ENCODE results near the gene TULP4.
A peak's percentile ranks its signal among the peaks of the same experiment; 100 is the strongest.
"Not testable (repeated sequence)": the region's sequence is repeated elsewhere in the genome, so short reads cannot be mapped to it uniquely, and the experiment has no call there.

Gene TULP4

GRCh38 chr6:158507174-158507573, 194.9 kb downstream of the TULP4 start:
- DNase-seq, result no peak

- DNase-seq, result no peak
These were observed 196.2 kb downstream of the TULP4 start for GRCh38 chr6:158508450-158508849.

GRCh38 chr6:158509465-158509864, 197.2 kb downstream of the TULP4 start:
- DNase-seq, result no peak

- no peak for DNase-seq
These were observed 200.5 kb downstream of the TULP4 start for GRCh38 chr6:158512809-158513208.

- DNase-seq, result peak in 1 of 5 donors; percentile 13
These were observed 201.9 kb downstream of the TULP4 start for GRCh38 chr6:158514176-158514575.

GRCh38 chr6:158514991-158515390, 202.7 kb downstream of the TULP4 start:
- DNase-seq, result no peak

GRCh38 chr6:158516098-158516497, 203.8 kb downstream of the TULP4 start:
- no peak for DNase-seq

- no peak for DNase-seq
These were observed 204.8 kb downstream of the TULP4 start for GRCh38 chr6:158517038-158517437.

GRCh38 chr6:158517581-158517980, 205.3 kb downstream of the TULP4 start:
- DNase-seq, result peak in 1 of 5 donors; percentile 9

- peak in 3 of 5 donors; percentile 21 to 78 (median 35) for DNase-seq
These were observed 206.2 kb downstream of the TULP4 start for GRCh38 chr6:158518191-158519127.

- no peak for DNase-seq
These were observed 207.0 kb downstream of the TULP4 start for GRCh38 chr6:158519300-158519699.

- no peak for DNase-seq
These were observed 207.5 kb downstream of the TULP4 start for GRCh38 chr6:158519761-158520160.

- not testable (repeated sequence) for DNase-seq
These were observed 208.7 kb downstream of the TULP4 start for GRCh38 chr6:158520975-158521374.

- no peak for DNase-seq
These were observed 209.5 kb downstream of the TULP4 start for GRCh38 chr6:158521759-158522158.

- DNase-seq, result no peak
These were observed 210.4 kb downstream of the TULP4 start for GRCh38 chr6:158522616-158523015.

GRCh38 chr6:158524311-158524710, 212.0 kb downstream of the TULP4 start:
- no peak for DNase-seq

GRCh38 chr6:158527858-158528257, 215.6 kb downstream of the TULP4 start:
- not testable (repeated sequence) for DNase-seq

GRCh38 chr6:158528826-158529225, 216.6 kb downstream of the TULP4 start:
- DNase-seq, result no peak

GRCh38 chr6:158529629-158530028, 217.4 kb downstream of the TULP4 start:
- no peak for DNase-seq

- no peak for DNase-seq
These were observed 219.3 kb downstream of the TULP4 start for GRCh38 chr6:158531566-158531965.

GRCh38 chr6:158531970-158532369, 219.7 kb downstream of the TULP4 start:
- no peak for DNase-seq

GRCh38 chr6:158536084-158536890, 224.0 kb downstream of the TULP4 start:
- DNase-seq, result peak; percentile 51 to 69 (median 63)

Data from T-helper 1 cell (primary cell).